ENCODE results near the gene ACTMAP.

Gene ACTMAP

DNA sequence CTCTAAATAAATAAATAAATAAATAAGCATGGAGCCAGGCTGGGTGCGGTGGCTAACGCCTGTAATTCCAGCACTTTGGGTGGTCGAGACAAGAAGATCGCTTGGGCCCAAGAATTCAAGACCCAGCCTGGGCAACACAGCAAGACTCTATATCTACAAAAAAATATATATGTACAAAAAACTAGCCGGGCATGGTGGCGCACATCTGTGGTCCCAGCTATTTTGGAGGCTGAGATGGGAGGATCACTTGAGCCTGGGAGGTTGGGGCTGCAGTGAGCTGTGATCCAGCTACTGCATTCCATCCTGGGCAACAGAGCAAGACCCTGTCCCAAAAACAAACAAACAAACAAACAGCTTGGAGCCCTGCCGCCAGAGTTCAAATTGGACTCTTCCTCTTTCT, 2.7 kb downstream of the ACTMAP start:
- peaks cover 0 to 40% (median 39%) of the 10 kb centered on the region in 5 donors for H3K4me1 ChIP-seq (ENCODE audit: control insufficient read depth in 5 of 5, insufficient read depth in 5 of 5, low read length in 5 of 5)
- H3K9ac ChIP-seq (ENCODE audit: low read length in 5 of 5): no peak overlapping the region
- no peaks in the 10 kb centered on the region for H3K27me3 ChIP-seq (ENCODE audit: control insufficient read depth in 5 of 5, insufficient read depth in 4 of 5, low read length in 5 of 5)
- peaks cover 0 to 11% (median 8%) of the 10 kb centered on the region in 5 donors for H3K36me3 ChIP-seq (ENCODE audit: control insufficient read depth in 5 of 5, insufficient read depth in 5 of 5, low read length in 5 of 5)
- no peak overlapping the region for H3K4me3 ChIP-seq (ENCODE audit: low read depth in 1 of 5, low read length in 5 of 5)
- no peak overlapping the region for H3K27ac ChIP-seq (ENCODE audit: low read depth, low read length)
- no peaks in the 10 kb centered on the region for H3K9me3 ChIP-seq (ENCODE audit: control insufficient read depth in 5 of 5, low read length in 5 of 5)

DNA sequence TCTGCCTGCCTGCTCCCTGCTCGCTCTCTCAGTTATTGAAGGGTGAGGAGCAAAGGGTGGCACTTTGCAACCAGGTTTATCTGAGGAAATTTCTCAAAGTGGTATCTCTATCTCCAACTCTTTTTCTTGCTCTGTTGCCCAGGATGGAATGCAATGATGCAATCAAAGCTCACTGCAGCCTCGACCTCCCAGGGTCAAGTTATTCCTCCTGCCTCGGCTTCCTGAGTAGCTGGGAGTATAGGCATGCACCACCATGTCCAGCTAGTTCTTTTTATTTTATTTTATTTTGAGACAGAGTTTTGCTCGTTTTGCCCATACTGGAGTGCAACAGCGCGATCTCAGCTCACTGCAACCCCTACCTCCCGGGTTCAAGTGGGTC, 4.9 kb downstream of the ACTMAP start:
- no peak overlapping the region for H3K9ac ChIP-seq (ENCODE audit: low read length in 5 of 5)
- H3K36me3 ChIP-seq (ENCODE audit: control insufficient read depth in 5 of 5, insufficient read depth in 5 of 5, low read length in 5 of 5): peaks cover 0 to 21% (median 15%) of the 10 kb centered on the region in 5 donors
- no peaks in the 10 kb centered on the region for H3K27me3 ChIP-seq (ENCODE audit: control insufficient read depth in 5 of 5, insufficient read depth in 4 of 5, low read length in 5 of 5)
- H3K4me1 ChIP-seq (ENCODE audit: control insufficient read depth in 5 of 5, insufficient read depth in 5 of 5, low read length in 5 of 5): peaks cover 0 to 32% (median 29%) of the 10 kb centered on the region in 5 donors
- no peak overlapping the region for H3K27ac ChIP-seq (ENCODE audit: low read depth, low read length)
- H3K4me3 ChIP-seq (ENCODE audit: low read depth in 1 of 5, low read length in 5 of 5): no peak overlapping the region
- H3K9me3 ChIP-seq (ENCODE audit: control insufficient read depth in 5 of 5, low read length in 5 of 5): no peaks in the 10 kb centered on the region

DNA sequence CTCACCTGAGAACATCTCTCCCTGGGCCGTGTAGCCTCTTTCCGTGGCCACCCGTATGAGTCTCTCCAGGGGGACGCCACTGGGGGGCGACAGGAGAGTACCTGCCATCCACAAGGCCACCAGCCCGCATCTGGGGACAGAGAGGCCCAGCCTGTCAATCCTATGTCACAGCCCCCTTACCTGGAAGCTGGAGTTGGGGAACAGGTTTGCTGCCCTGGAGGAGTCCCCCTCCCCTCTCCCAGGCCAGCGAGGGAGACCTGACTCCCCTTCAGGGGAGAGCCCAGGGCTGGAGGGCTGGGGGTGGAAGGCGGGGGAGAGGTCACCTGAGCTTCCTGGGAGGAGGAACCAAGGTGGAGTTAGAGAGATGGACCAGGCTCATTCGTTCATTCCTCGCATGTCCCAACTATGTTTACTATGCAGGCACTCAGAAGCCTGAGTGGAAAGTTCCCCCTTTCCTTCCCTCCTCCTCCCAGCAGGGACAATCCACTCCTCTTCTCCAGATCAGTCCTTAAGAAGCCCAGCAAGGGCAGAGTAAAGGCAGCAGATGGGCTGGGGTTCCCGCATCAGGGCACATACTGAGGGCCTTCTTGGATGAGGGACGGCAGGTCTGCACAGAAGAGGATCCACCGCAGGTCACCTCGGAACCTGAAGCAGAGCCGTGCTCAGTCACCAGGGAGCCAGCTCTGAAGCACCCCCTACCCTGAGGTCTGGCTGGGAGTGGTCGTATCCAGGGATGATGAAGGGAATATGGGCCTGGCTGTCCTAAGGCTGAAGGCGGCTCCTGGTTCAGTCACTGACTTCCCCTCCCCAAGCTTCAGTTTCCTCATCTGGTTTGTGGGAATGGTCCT, 5.5 kb downstream of the ACTMAP start:
- peaks cover 0 to 33% (median 32%) of the 10 kb centered on the region in 5 donors for H3K4me1 ChIP-seq (ENCODE audit: control insufficient read depth in 5 of 5, insufficient read depth in 5 of 5, low read length in 5 of 5)

DNA sequence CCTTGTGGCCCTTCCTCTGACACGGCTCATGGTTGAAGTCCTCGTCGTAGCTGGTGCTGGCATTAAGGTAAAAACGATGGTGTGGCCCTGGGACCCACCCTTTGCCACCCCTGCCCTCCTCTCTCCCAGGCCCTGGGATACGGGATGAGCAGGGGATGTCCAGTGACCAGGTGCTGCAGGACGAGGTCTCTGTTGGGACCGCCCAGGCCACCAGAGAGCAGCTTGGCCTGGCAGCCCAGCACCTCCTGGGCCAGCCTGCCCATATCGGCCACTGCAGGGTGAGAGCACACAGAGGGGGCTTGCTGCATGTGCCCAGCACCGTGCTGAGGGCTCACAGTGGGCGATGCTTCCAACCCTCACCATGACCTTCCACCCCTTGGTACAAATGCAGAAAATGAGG, 6.4 kb downstream of the ACTMAP start:
- no peak overlapping the region for H3K9ac ChIP-seq (ENCODE audit: low read length in 5 of 5)
- H3K9me3 ChIP-seq (ENCODE audit: control insufficient read depth in 5 of 5, low read length in 5 of 5): no peaks in the 10 kb centered on the region
- peaks cover 0 to 36% (median 30%) of the 10 kb centered on the region in 5 donors for H3K36me3 ChIP-seq (ENCODE audit: control insufficient read depth in 5 of 5, insufficient read depth in 5 of 5, low read length in 5 of 5)
- peaks cover 0 to 28% (median 25%) of the 10 kb centered on the region in 5 donors for H3K4me1 ChIP-seq (ENCODE audit: control insufficient read depth in 5 of 5, insufficient read depth in 5 of 5, low read length in 5 of 5)
- no peak overlapping the region for H3K27ac ChIP-seq (ENCODE audit: low read depth, low read length)
- no peak overlapping the region for H3K4me3 ChIP-seq (ENCODE audit: low read depth in 1 of 5, low read length in 5 of 5)
- H3K27me3 ChIP-seq (ENCODE audit: control insufficient read depth in 5 of 5, insufficient read depth in 4 of 5, low read length in 5 of 5): no peaks in the 10 kb centered on the region

More for the DNA sequence above, 5.5 kb downstream of the ACTMAP start:
- no peaks in the 10 kb centered on the region for H3K27me3 ChIP-seq (ENCODE audit: control insufficient read depth in 5 of 5, insufficient read depth in 4 of 5, low read length in 5 of 5)
- H3K9me3 ChIP-seq (ENCODE audit: control insufficient read depth in 5 of 5, low read length in 5 of 5): no peaks in the 10 kb centered on the region
- H3K4me3 ChIP-seq (ENCODE audit: low read depth in 1 of 5, low read length in 5 of 5): no peak overlapping the region
- peaks cover 0 to 27% (median 21%) of the 10 kb centered on the region in 5 donors for H3K36me3 ChIP-seq (ENCODE audit: control insufficient read depth in 5 of 5, insufficient read depth in 5 of 5, low read length in 5 of 5)
- H3K9ac ChIP-seq (ENCODE audit: low read length in 5 of 5): no peak overlapping the region
- no peak overlapping the region for H3K27ac ChIP-seq (ENCODE audit: low read depth, low read length)

DNA sequence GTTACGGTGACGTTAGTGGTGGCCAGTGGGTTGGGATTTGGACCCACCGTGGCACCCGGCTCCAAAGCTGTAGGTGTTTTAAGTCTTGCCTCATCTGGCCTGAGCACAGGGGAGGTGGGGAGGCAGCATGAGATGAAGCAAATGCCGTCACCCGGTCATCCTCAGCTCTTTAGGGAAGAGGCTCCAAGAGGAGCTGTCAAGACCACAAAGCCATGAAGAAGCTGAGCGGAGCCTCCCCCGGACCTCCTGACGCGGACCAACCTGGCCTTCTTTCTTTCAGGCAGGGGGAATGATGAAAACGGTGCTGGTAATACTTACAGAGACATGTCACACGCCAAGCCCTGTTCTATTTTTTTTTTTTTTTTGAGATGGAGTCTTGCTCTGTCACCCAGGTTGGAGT, 7.4 kb downstream of the ACTMAP start:
- H3K4me3 ChIP-seq (ENCODE audit: low read depth in 1 of 5, low read length in 5 of 5): no peak overlapping the region
- peaks cover 0 to 42% (median 37%) of the 10 kb centered on the region in 5 donors for H3K36me3 ChIP-seq (ENCODE audit: control insufficient read depth in 5 of 5, insufficient read depth in 5 of 5, low read length in 5 of 5)
- H3K9ac ChIP-seq (ENCODE audit: low read length in 5 of 5): no peak overlapping the region
- H3K27me3 ChIP-seq (ENCODE audit: control insufficient read depth in 5 of 5, insufficient read depth in 4 of 5, low read length in 5 of 5): no peaks in the 10 kb centered on the region
- no peak overlapping the region for H3K27ac ChIP-seq (ENCODE audit: low read depth, low read length)
- no peaks in the 10 kb centered on the region for H3K9me3 ChIP-seq (ENCODE audit: control insufficient read depth in 5 of 5, low read length in 5 of 5)
- peaks cover 0 to 21% (median 20%) of the 10 kb centered on the region in 5 donors for H3K4me1 ChIP-seq (ENCODE audit: control insufficient read depth in 5 of 5, insufficient read depth in 5 of 5, low read length in 5 of 5)

DNA sequence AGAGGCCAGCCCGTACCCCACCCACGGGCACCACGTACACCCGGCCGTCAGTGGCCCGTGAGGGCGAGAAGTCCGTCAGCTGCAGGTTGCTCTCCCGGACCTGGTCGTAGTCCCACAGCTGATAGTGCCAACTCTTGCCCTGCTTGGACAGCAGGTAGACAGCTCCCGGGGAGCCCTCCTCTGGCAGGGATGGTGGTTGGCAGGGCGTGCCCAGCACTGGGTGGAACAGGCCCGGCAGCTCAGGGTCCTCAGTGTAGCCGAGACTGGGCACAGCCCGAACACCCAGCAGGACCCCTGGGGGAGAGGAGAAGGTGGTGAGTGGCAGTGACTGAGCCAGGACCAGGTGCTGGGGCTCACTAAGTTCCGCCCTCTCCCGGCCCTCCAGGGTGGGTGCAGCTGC, 7.8 kb downstream of the ACTMAP start:
- H3K27me3 ChIP-seq (ENCODE audit: control insufficient read depth in 5 of 5, insufficient read depth in 4 of 5, low read length in 5 of 5): no peaks in the 10 kb centered on the region
- H3K9ac ChIP-seq (ENCODE audit: low read length in 5 of 5): no peak overlapping the region
- no peak overlapping the region for H3K27ac ChIP-seq (ENCODE audit: low read depth, low read length)
- no peak overlapping the region for H3K4me3 ChIP-seq (ENCODE audit: low read depth in 1 of 5, low read length in 5 of 5)
- H3K9me3 ChIP-seq (ENCODE audit: control insufficient read depth in 5 of 5, low read length in 5 of 5): no peaks in the 10 kb centered on the region
- peaks cover 0 to 45% (median 40%) of the 10 kb centered on the region in 5 donors for H3K36me3 ChIP-seq (ENCODE audit: control insufficient read depth in 5 of 5, insufficient read depth in 5 of 5, low read length in 5 of 5)
- peaks cover 0 to 21% (median 20%) of the 10 kb centered on the region in 5 donors for H3K4me1 ChIP-seq (ENCODE audit: control insufficient read depth in 5 of 5, insufficient read depth in 5 of 5, low read length in 5 of 5)

DNA sequence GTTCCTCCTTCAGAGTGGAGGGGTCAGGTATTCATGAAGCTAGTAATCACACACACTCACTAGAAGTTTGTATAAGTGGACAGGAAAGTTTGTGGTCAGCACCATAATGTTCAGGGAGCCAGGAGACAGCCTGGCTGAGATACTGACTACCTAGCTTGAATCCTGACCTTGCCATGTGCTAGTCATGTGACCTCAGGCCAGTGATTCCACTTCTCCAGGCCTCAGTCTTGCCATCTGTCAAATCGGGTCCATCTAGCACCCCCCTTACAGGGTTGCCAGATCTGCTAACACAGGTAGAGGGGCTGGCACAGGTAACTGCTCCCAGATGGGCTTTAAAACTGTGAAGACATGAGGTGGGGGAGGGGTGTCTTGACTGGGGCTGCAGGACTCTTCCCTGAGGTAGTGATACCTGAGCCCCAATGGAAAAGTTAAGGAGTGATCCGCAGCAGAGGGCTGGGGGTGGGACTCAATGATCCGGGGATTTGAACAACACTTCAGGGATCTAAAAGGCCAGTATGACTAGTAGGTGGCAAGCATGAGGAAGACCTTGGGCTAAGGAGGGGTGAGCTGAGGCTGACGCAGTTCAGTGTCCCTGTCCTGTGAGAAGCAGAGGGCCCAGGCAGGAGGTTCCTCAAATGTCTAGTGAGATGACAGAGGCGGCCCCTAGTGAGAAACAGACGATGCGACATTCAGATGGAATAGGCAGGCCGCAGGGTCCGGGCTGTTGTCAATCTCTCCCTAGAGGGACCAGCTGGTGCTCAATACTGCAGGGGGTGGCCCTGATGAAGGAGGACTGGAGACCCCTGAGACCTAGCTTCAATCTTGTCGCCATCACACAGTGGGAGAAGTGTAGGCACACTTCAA, 8.5 kb downstream of the ACTMAP start:
- Histone ChIP-seq H3K36me3 (ENCODE audit: control insufficient read depth in 5 of 5, insufficient read depth in 5 of 5, low read length in 5 of 5) (peaks cover 0 to 53% (median 47%) of the 10 kb centered on the region in 5 donors), H3K27ac (ENCODE audit: low read depth, low read length) (no peak overlapping the region)

DNA sequence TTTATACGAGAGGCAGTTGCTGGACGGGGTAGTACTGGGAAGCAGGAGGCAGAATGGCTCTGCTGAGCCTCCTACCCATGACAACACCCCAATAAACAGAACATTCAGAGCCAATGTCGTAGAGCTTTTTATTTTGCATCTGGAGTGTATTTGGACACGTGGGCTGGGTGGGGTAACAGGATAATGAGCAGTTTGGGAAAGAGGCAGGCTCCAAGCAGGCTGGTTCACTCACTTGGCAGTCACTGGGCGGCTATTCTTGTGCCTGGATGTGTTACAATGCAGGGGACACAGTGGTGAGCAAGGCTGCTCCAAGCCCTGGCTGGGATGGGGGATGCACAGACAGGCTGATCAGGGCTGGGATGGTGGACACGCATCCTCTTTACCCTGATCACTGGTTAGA, 9.5 kb downstream of the ACTMAP start:
- H3K9ac ChIP-seq (ENCODE audit: low read length in 5 of 5): no peak overlapping the region
- peaks cover 0 to 62% (median 56%) of the 10 kb centered on the region in 5 donors for H3K36me3 ChIP-seq (ENCODE audit: control insufficient read depth in 5 of 5, insufficient read depth in 5 of 5, low read length in 5 of 5)
- peaks cover 0 to 21% (median 20%) of the 10 kb centered on the region in 5 donors for H3K4me1 ChIP-seq (ENCODE audit: control insufficient read depth in 5 of 5, insufficient read depth in 5 of 5, low read length in 5 of 5)
- peak overlapping the region in 2 of 5 donors; percentile 11 to 32 for H3K4me3 ChIP-seq (ENCODE audit: low read depth in 1 of 5, low read length in 5 of 5)
- no peaks in the 10 kb centered on the region for H3K9me3 ChIP-seq (ENCODE audit: control insufficient read depth in 5 of 5, low read length in 5 of 5)
- peak overlapping the region; percentile 54 for H3K27ac ChIP-seq (ENCODE audit: low read depth, low read length)
- no peaks in the 10 kb centered on the region for H3K27me3 ChIP-seq (ENCODE audit: control insufficient read depth in 5 of 5, insufficient read depth in 4 of 5, low read length in 5 of 5)

More for the DNA sequence above, 8.5 kb downstream of the ACTMAP start:
- Histone ChIP-seq H3K9me3 (ENCODE audit: control insufficient read depth in 5 of 5, low read length in 5 of 5) (no peaks in the 10 kb centered on the region), H3K4me3 (ENCODE audit: low read depth in 1 of 5, low read length in 5 of 5) (no peak overlapping the region), H3K9ac (ENCODE audit: low read length in 5 of 5) (no peak overlapping the region), H3K27me3 (ENCODE audit: control insufficient read depth in 5 of 5, insufficient read depth in 4 of 5, low read length in 5 of 5) (no peaks in the 10 kb centered on the region), H3K4me1 (ENCODE audit: control insufficient read depth in 5 of 5, insufficient read depth in 5 of 5, low read length in 5 of 5) (peaks cover 0 to 21% (median 20%) of the 10 kb centered on the region in 5 donors)

DNA sequence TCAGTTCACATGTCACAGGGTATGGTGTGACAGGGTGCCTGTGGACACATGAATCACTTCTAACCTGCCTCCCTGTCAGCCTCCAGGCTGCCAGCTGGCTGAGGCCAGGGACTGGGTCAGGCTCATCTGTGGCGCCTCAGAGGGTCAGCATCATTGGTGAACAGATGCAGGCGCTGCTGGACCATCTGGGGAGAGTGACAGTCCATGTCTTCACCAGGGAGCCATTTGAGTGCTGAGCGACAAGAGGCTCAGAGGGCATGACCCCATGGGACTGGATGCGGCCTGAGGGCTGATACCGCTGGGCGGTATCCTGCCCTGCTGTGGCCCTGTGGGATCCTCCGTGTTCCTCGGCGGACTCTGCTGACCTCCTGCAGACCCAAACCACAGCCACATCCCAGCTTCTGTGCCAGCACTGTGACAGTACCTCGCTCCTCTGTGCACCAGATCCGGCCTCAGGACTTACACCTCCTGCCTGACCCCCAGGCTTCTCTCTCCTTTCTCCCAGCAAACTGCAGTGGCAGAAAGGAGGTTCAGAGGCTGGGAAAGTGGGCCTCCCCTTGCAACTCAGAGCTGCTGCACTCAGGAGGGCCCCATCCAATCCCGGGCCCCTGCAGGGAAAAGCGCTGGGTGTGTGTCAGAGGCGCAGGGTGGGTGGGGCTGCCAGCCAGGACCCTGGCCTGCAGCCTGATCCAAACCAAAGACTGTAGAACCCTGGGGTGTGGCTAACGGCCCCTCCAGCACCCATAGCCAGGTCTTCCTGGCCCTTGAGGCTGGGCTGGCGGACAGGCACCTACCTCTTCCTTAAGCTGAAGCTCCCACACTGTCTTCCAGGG, 10.2 kb downstream of the ACTMAP start:
- H3K27ac ChIP-seq (ENCODE audit: low read depth, low read length): peak overlapping the region; percentile 54

More for the DNA sequence above, 10.2 kb downstream of the ACTMAP start:
- peaks cover 0 to 69% (median 63%) of the 10 kb centered on the region in 5 donors for H3K36me3 ChIP-seq (ENCODE audit: control insufficient read depth in 5 of 5, insufficient read depth in 5 of 5, low read length in 5 of 5)
- H3K4me1 ChIP-seq (ENCODE audit: control insufficient read depth in 5 of 5, insufficient read depth in 5 of 5, low read length in 5 of 5): peaks cover 0 to 17% (median 15%) of the 10 kb centered on the region in 5 donors
- peak overlapping the region in 1 of 5 donors; percentile 19 for H3K9ac ChIP-seq (ENCODE audit: low read length in 5 of 5)
- peak overlapping the region in 2 of 5 donors; percentile 24 to 36 for H3K4me3 ChIP-seq (ENCODE audit: low read depth in 1 of 5, low read length in 5 of 5)
- H3K27me3 ChIP-seq (ENCODE audit: control insufficient read depth in 5 of 5, insufficient read depth in 4 of 5, low read length in 5 of 5): no peaks in the 10 kb centered on the region
- no peaks in the 10 kb centered on the region for H3K9me3 ChIP-seq (ENCODE audit: control insufficient read depth in 5 of 5, low read length in 5 of 5)
